ENCODE measurements around the gene RGS19. TPM values are rescaled to one million over a fixed set of nuclear protein-coding genes. Genes with fewer than 3 reads are reported as not detected.
A peak's percentile ranks its signal among the peaks of the same experiment; 100 is the strongest.

Gene RGS19
- total and polyA plus RNA-seq, 2 donors from 2014 or later = 6.8 to 20.2 TPM

- no peaks in the 10 kb centered on the region for H3K27me3 ChIP-seq (ENCODE audit: control insufficient read depth, insufficient read depth, low read length)
- H3K4me1 ChIP-seq (ENCODE audit: control insufficient read depth in 2 of 3, insufficient read depth in 2 of 3, low read depth in 1 of 3, low read length in 3 of 3) = no peaks in the 10 kb centered on the region
- no peak for TF ChIP-seq CTCF (IDR thresholded peaks at IDR 0.05; ENCODE audit: borderline replicate concordance, extremely low read depth, insufficient read depth)
- intact Hi-C loops (cut with DNase I) = no loop called here
- no peak overlapping the region for H3K9ac ChIP-seq (ENCODE audit: low read length in 3 of 3)
- no peak overlapping the region for H3K4me3 ChIP-seq (ENCODE audit: low read length in 3 of 3)
- no peak for FAIRE-seq
- H3K9me3 ChIP-seq (ENCODE audit: control insufficient read depth in 2 of 3, insufficient read depth in 1 of 3, low read length in 3 of 3) = peaks cover 0 to 2% (median 0%) of the 10 kb centered on the region in 3 donors
- no peak for DNase-seq
- H3K36me3 ChIP-seq (ENCODE audit: control insufficient read depth in 2 of 3, insufficient read depth in 3 of 3, low read length in 3 of 3) = no peaks in the 10 kb centered on the region
- H3K27ac ChIP-seq (ENCODE audit: low read depth in 2 of 2, low read length in 2 of 2) = no peak overlapping the region
These were observed 13.1 kb upstream of the RGS19 start for GRCh38 chr20:64092258-64093012.

GRCh38 chr20:64091770-64092169, 12.5 kb upstream of the RGS19 start:
- Histone ChIP-seq H3K36me3 (ENCODE audit: control insufficient read depth in 2 of 3, insufficient read depth in 3 of 3, low read length in 3 of 3) (no peaks in the 10 kb centered on the region), H3K4me1 (ENCODE audit: control insufficient read depth in 2 of 3, insufficient read depth in 2 of 3, low read depth in 1 of 3, low read length in 3 of 3) (no peaks in the 10 kb centered on the region), H3K9me3 (ENCODE audit: control insufficient read depth in 2 of 3, insufficient read depth in 1 of 3, low read length in 3 of 3) (peaks cover 0 to under 1% (median 0%) of the 10 kb centered on the region in 3 donors), H3K27ac (ENCODE audit: low read depth in 2 of 2, low read length in 2 of 2) (no peak overlapping the region), H3K9ac (ENCODE audit: low read length in 3 of 3) (no peak overlapping the region), H3K4me3 (ENCODE audit: low read length in 3 of 3) (no peak overlapping the region), H3K27me3 (ENCODE audit: control insufficient read depth, insufficient read depth, low read length) (no peaks in the 10 kb centered on the region)
- DNase-seq (peak in 1 of 5 donors; percentile 72), FAIRE-seq (no peak)
- intact Hi-C loops (cut with DNase I) = no loop called here
- TF ChIP-seq CTCF (IDR thresholded peaks at IDR 0.05; ENCODE audit: borderline replicate concordance, extremely low read depth, insufficient read depth) = no peak

GRCh38 chr20:64091340-64091739, 12.0 kb upstream of the RGS19 start:
- no peak for FAIRE-seq

More at GRCh38 chr20:64091340-64091739, 12.0 kb upstream of the RGS19 start:
- TF ChIP-seq CTCF (IDR thresholded peaks at IDR 0.05; ENCODE audit: borderline replicate concordance, extremely low read depth, insufficient read depth) = no peak
- Histone ChIP-seq H3K4me1 (ENCODE audit: control insufficient read depth in 2 of 3, insufficient read depth in 2 of 3, low read depth in 1 of 3, low read length in 3 of 3) (no peaks in the 10 kb centered on the region), H3K9ac (ENCODE audit: low read length in 3 of 3) (no peak overlapping the region), H3K9me3 (ENCODE audit: control insufficient read depth in 2 of 3, insufficient read depth in 1 of 3, low read length in 3 of 3) (no peaks in the 10 kb centered on the region), H3K36me3 (ENCODE audit: control insufficient read depth in 2 of 3, insufficient read depth in 3 of 3, low read length in 3 of 3) (no peaks in the 10 kb centered on the region), H3K4me3 (ENCODE audit: low read length in 3 of 3) (no peak overlapping the region), H3K27ac (ENCODE audit: low read depth in 2 of 2, low read length in 2 of 2) (no peak overlapping the region), H3K27me3 (ENCODE audit: control insufficient read depth, insufficient read depth, low read length) (no peaks in the 10 kb centered on the region)
- DNase-seq = no peak
- intact Hi-C loops (cut with DNase I) = no loop called here
